HCT116 (cell line): ENCODE measurements around the gene CLDN1.

Experiments used
- POLR2A ChIP-seq: IDR thresholded peaks from 2 replicates; pipeline ENCODE4 v1.7.0; 2011; ENCODE audit warnings: borderline replicate concordance; ENCODE audit not compliant: insufficient read depth, insufficient read length; ENCODE audit errors: extremely low read depth
- SP1 ChIP-seq: IDR thresholded peaks from 2 replicates; pipeline ENCODE4 v1.6.1; 2012; ENCODE audit warnings: low read depth

- TF ChIP-seq POLR2A (no peak), SP1 (no peak)
These were observed 35.2 kb upstream of the CLDN1 start for GRCh38 chr3:190357468-190357867.
